ENCODE data around the gene ERICH6. TPM values are rescaled to one million over a fixed set of nuclear protein-coding genes. Genes with fewer than 3 reads are reported as not detected.
A peak's percentile ranks its signal among the peaks of the same experiment; 100 is the strongest.

Gene ERICH6
- polyA plus RNA-seq, 3 donors = 0.04 TPM; not detected in 2

DNA sequence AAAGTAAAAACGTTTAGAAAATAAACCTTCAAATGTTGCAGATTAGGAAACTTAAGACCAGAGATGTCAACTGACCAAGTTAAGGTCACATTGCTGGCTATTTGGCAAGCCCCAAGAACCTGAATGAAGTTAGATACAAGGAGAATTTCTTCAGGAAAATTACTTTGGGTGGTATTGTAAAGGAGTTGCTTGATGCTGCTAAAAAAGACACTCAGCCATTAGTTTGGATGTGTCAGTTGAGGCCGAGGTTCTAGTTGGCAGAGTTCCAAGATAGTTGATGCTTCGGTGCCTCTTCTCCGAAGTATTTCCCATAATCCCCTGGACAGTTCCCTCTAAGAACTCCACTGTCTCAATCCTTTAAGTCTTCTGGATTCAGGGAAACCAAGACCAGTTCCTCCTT is 35.0 kb upstream of the ERICH6 start:
- peaks cover 27 to 33% of the 10 kb centered on the region in 2 donors for H3K4me1 ChIP-seq (ENCODE audit: control insufficient read depth in 1 of 2, insufficient read depth in 2 of 2, low read length in 2 of 2)
- intact Hi-C loops (cut with micrococcal nuclease) = no loop called here
- H3K4me2 ChIP-seq (replicated peaks; ENCODE audit: extremely low read depth, low read length, poor library complexity, severe bottlenecking) = no peak overlapping the region
- peaks cover 20% of the 10 kb centered on the region for H3K79me2 ChIP-seq (ENCODE audit: insufficient read depth, low read length)
- Mint-ChIP-seq H3K36me3 (peaks cover 20 to 27% of the 10 kb centered on the region in 2 donors), H3K9me3 (no peaks in the 10 kb centered on the region), H3K4me1 (peaks cover 32% of the 10 kb centered on the region), H3K4me3 (no peak overlapping the region), H3K27me3 (ENCODE audit: low read depth in 3 of 3) (peaks cover 0 to 3% (median 3%) of the 10 kb centered on the region in 3 donors), H3K27ac (peak overlapping the region in 6 of 7 donors; percentile 58 to 86 (median 67))
- H4K20me1 ChIP-seq (ENCODE audit: insufficient read depth, low read length) = peaks cover 42% of the 10 kb centered on the region
- H3K9me3 ChIP-seq (replicated peaks in 1 of 2; ENCODE audit: control insufficient read depth in 1 of 2, insufficient read depth in 1 of 2, low read length in 2 of 2) = no peaks in the 10 kb centered on the region
- 71% methylated on average over 1 of the region's 4 CpGs for WGBS (ENCODE audit: insufficient coverage)
- no peak for DNase-seq
- no peaks in the 10 kb centered on the region for H3K27me3 ChIP-seq (ENCODE audit: control insufficient read depth in 2 of 2, insufficient read depth in 2 of 2, low read length in 2 of 2)
- no peak overlapping the region for H2AFZ ChIP-seq (ENCODE audit: insufficient read depth, low read depth, low read length, poor library complexity, severe bottlenecking)
- no peak overlapping the region for H3K4me3 ChIP-seq (replicated peaks in 1 of 3; ENCODE audit: low read depth in 2 of 3, low read length in 3 of 3)
- no peak overlapping the region for H3K9ac ChIP-seq (ENCODE audit: insufficient read depth, low read length, poor library complexity, severe bottlenecking)
- peak overlapping the region in 1 of 2 donors; percentile 56 for H3K27ac ChIP-seq (ENCODE audit: low read depth in 1 of 2, low read length in 2 of 2)
- TF ChIP-seq, protein P1, sequence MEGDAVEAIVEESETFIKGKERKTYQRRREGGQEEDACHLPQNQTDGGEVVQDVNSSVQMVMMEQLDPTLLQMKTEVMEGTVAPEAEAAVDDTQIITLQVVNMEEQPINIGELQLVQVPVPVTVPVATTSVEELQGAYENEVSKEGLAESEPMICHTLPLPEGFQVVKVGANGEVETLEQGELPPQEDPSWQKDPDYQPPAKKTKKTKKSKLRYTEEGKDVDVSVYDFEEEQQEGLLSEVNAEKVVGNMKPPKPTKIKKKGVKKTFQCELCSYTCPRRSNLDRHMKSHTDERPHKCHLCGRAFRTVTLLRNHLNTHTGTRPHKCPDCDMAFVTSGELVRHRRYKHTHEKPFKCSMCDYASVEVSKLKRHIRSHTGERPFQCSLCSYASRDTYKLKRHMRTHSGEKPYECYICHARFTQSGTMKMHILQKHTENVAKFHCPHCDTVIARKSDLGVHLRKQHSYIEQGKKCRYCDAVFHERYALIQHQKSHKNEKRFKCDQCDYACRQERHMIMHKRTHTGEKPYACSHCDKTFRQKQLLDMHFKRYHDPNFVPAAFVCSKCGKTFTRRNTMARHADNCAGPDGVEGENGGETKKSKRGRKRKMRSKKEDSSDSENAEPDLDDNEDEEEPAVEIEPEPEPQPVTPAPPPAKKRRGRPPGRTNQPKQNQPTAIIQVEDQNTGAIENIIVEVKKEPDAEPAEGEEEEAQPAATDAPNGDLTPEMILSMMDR (IDR thresholded peaks at IDR 0.05) = no peak
- peaks cover 18 to 30% of the 10 kb centered on the region in 2 donors for H3K36me3 ChIP-seq (replicated peaks in 1 of 2; ENCODE audit: control insufficient read depth in 1 of 2, insufficient read depth in 2 of 2, low read length in 2 of 2)

DNA sequence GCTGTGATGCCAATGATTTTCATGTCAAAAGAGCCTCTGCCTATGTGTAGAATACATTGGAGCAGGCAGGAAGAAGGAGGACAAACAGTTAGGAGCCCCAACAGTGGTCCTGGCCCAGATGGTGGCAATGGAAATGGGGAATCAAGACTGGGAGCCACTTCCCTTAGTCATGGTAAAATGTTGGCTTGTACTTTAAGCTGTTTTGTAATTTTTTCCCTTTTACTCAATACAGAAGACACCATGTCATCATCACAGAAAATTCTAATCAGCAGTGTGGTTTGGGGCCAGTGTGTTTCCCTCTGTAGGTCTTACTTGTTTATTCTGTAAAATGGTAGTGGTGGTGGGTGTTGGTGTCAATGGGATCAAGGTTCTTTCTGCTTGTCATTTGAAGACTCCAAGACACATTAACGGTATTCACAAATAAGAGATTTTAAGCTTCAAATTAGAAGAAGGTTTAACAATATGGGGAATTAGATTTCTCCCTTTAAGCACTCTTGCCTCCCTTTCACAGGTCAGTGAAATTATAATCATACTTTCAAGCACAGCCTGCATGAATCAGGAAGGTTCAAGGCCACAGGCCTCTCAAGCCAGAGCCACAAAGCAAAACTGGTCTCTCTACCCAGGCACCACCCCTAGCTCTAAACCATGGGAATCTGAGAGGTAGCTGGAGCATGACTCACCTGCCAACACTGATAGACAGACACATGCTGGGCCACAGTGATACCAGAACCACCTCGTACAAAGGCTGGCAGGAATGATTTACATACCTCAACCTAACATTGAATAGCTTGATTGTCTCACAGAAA is 34.4 kb upstream of the ERICH6 start:
- Histone ChIP-seq H3K27me3 (ENCODE audit: control insufficient read depth in 2 of 2, insufficient read depth in 2 of 2, low read length in 2 of 2) (no peaks in the 10 kb centered on the region), H3K4me3 (replicated peaks in 1 of 3; ENCODE audit: low read depth in 2 of 3, low read length in 3 of 3) (no peak overlapping the region), H3K36me3 (replicated peaks in 1 of 2; ENCODE audit: control insufficient read depth in 1 of 2, insufficient read depth in 2 of 2, low read length in 2 of 2) (peaks cover 18 to 27% of the 10 kb centered on the region in 2 donors), H3K9me3 (replicated peaks in 1 of 2; ENCODE audit: control insufficient read depth in 1 of 2, insufficient read depth in 1 of 2, low read length in 2 of 2) (no peaks in the 10 kb centered on the region), H2AFZ (ENCODE audit: insufficient read depth, low read depth, low read length, poor library complexity, severe bottlenecking) (peak overlapping the region; percentile 4), H3K4me1 (ENCODE audit: control insufficient read depth in 1 of 2, insufficient read depth in 2 of 2, low read length in 2 of 2) (peaks cover 27 to 33% of the 10 kb centered on the region in 2 donors), H4K20me1 (ENCODE audit: insufficient read depth, low read length) (peaks cover 36% of the 10 kb centered on the region), H3K79me2 (ENCODE audit: insufficient read depth, low read length) (peaks cover 13% of the 10 kb centered on the region), H3K4me2 (replicated peaks; ENCODE audit: extremely low read depth, low read length, poor library complexity, severe bottlenecking) (peak overlapping the region; percentile 8), H3K27ac (ENCODE audit: low read depth in 1 of 2, low read length in 2 of 2) (peak overlapping the region; percentile 56), H3K9ac (ENCODE audit: insufficient read depth, low read length, poor library complexity, severe bottlenecking) (no peak overlapping the region)
- Mint-ChIP-seq H3K36me3 (peaks cover 20 to 27% of the 10 kb centered on the region in 2 donors), H3K9me3 (no peaks in the 10 kb centered on the region), H3K27me3 (ENCODE audit: low read depth in 3 of 3) (peaks cover 0 to 3% (median 3%) of the 10 kb centered on the region in 3 donors), H3K4me3 (no peak overlapping the region), H3K4me1 (peaks cover 32% of the 10 kb centered on the region), H3K27ac (peak overlapping the region; percentile 58 to 86 (median 77))
- no CpG with 5 or more reads among the region's 2 CpGs for WGBS (ENCODE audit: insufficient coverage)
- TF ChIP-seq, protein P1 (IDR thresholded peaks at IDR 0.05) = no peak
- intact Hi-C loops (cut with micrococcal nuclease) = no loop called here
- peak in 2 of 3 donors; percentile 44 to 64 for DNase-seq

All from CD14-positive monocyte (primary cell).